Cardiac fibroblast (primary cell): ENCODE results near the gene THAP2.
"Not testable (repeated sequence)": the region's sequence is repeated elsewhere in the genome, so short reads cannot be mapped to it uniquely, and the experiment has no call there.

Source experiments
- DNase-seq, 2 donors: peaks; one replicate each; pipeline versions ENCODE4 v3.0.0 to v3.0.0-alpha.2; 2010; ENCODE audit warnings: low read depth in 2 of 2
- H3K4me3 ChIP-seq, 2 donors: replicated peaks in 1 of 2; 1 replicate in 1 of 2; 2 replicates in 1 of 2; pipeline ENCODE4 v1.5.1; 2011; ENCODE audit warnings: low read depth in 2 of 2, low read length in 2 of 2, mild to moderate bottlenecking in 2 of 2, moderate library complexity in 1 of 2
- CTCF ChIP-seq: IDR thresholded peaks from one replicate; pipeline ENCODE4 v1.5.1; 2011; ENCODE audit warnings: low read depth, mild to moderate bottlenecking, low read length, inconsistent platforms

The THAP2 gene

DNA sequence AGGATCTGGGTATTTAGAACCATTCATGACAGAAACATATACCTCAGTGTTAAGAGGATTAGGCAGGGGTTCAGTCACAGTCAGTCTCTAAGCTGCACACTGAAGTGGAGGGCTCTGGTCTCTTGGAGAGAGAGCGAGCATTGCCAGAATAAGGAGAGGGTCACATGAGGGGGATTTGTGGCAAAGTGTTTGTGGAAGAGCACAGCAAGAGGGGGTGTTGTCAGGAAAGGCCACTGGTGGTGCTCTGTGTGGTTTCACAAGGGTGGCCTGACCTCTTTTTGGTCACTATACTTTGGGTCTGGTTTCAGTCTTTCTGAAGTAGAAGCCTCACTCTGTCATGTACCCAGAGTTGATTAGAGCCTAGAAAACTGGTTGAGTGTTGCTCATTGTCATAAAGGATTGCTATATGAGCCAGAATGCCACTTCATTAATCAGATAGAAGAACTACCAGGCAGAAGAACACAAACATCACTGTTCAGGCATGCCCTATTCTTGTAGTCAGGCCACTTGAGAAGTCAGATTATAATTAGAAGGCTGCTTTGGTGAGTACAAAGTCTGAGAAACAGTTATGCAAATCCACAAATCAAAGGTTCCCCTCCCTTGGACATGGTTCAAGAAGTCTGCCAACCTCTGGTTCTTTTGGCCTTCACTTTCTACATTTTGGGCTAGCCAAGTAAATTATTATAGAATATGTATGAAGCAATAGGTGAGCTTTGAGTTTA, 30.2 kb downstream of the THAP2 start:
- DNase-seq, result no peak
- TF ChIP-seq CTCF, result no peak

DNA sequence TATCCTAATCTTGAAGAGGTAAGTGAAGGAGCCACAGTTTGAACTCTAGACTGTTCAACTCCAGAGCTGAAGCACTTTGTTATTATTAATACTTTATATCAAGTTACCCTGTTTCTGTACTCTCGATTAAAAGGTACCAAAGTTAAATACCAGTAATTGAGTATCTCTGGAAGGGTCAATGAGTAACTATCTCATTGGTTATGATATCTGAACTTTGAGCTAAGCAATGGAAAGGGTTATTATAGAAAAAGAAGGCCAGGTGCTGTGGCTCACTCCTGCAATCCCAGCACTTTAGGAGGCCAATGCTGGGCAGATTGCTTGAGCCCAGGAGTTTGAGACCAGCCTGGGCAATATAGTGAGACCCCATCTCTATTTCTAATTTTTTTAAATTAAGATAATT, 31.7 kb downstream of the THAP2 start:
- no peak for DNase-seq
- no peak overlapping the region for H3K4me3 ChIP-seq
- no peak for TF ChIP-seq CTCF

More for the DNA sequence above, 30.2 kb downstream of the THAP2 start:
- H3K4me3 ChIP-seq, result no peak overlapping the region

GRCh38 chr12:71702181-71702580, 38.1 kb downstream of the THAP2 start:
- not testable (repeated sequence) for H3K4me3 ChIP-seq, DNase-seq

GRCh38 chr12:71702590-71702989, 38.5 kb downstream of the THAP2 start:
- no peak overlapping the region for H3K4me3 ChIP-seq
- DNase-seq, result peak in 1 of 2 donors; percentile 34
- no peak for TF ChIP-seq CTCF

DNA sequence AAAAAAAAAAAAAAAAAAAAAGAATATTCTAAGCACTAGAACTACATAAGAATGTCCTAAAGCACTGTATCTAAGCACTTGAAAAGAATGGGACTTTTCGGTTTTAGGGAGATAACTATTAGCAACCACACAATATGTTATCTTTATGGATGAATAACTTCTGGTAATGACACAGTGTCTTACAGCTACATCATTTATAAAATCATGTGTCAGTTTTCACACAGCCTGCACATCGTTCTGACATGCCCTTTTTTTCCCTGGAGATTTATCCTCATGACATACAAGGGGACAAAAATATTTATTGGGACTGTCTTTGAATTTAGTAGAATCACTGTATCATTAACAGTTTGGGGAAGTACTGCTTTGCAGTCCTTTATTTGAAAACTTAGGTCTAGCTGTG, 39.1 kb downstream of the THAP2 start:
- no peak for TF ChIP-seq CTCF
- no peak for DNase-seq
- no peak overlapping the region for H3K4me3 ChIP-seq

GRCh38 chr12:71704920-71705319, 40.8 kb downstream of the THAP2 start:
- DNase-seq, result no peak
- TF ChIP-seq CTCF, result no peak
- no peak overlapping the region for H3K4me3 ChIP-seq

DNA sequence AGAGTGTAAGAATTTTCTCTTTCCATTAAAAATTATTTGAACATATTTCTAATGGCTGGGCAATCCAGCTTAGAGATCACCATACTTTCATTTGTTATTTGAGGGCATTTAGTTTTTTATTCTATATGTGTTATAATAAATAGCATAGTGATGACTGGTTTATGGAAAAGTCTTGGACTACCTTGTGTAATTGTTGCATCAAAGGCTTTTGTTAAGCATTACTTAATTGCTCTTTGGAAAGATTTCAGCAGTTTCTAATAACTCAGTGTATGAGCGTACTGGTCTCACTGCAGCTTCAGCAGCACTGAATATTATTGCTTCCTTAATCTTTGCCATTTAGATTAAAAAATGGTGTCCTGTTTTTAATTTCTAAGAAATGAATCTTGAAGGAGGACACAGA, 44.6 kb downstream of the THAP2 start:
- H3K4me3 ChIP-seq, result no peak overlapping the region
- peak in 1 of 2 donors; percentile 48 for DNase-seq
- no peak for TF ChIP-seq CTCF
